B cell (primary cell): Measurements from ENCODE around the gene BMP6.

Source experiments
- EZH2 ChIP-seq: IDR thresholded peaks from 2 replicates; pipeline ENCODE4 v1.6.1; 2012; ENCODE audit warnings: borderline replicate concordance, low read depth, mild to moderate bottlenecking, moderate library complexity, low read length; ENCODE audit not compliant: insufficient read depth, poor library complexity, severe bottlenecking
- TF ChIP-seq, protein P1 (sequence below): fragments of 200-600 bp; IDR thresholded peaks from one replicate; pipeline ENCODE4 v1.8.0; 2022; ENCODE audit warnings: antibody characterized with exemption, mild to moderate bottlenecking

- TF ChIP-seq, protein P1, sequence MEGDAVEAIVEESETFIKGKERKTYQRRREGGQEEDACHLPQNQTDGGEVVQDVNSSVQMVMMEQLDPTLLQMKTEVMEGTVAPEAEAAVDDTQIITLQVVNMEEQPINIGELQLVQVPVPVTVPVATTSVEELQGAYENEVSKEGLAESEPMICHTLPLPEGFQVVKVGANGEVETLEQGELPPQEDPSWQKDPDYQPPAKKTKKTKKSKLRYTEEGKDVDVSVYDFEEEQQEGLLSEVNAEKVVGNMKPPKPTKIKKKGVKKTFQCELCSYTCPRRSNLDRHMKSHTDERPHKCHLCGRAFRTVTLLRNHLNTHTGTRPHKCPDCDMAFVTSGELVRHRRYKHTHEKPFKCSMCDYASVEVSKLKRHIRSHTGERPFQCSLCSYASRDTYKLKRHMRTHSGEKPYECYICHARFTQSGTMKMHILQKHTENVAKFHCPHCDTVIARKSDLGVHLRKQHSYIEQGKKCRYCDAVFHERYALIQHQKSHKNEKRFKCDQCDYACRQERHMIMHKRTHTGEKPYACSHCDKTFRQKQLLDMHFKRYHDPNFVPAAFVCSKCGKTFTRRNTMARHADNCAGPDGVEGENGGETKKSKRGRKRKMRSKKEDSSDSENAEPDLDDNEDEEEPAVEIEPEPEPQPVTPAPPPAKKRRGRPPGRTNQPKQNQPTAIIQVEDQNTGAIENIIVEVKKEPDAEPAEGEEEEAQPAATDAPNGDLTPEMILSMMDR = no peak
- TF ChIP-seq EZH2 = no peak
Observed at GRCh38 chr6:7899889-7900213, 174.0 kb downstream of the BMP6 start.
